Caco-2 (cell line): ENCODE data around the gene NSMF. TPM values are rescaled to one million over a fixed set of nuclear protein-coding genes. Genes with fewer than 3 reads are reported as not detected.

Source experiments
- BruUV-seq: library from RNA; stranded (reverse); fragments of 400-500 nt; replicated peaks from 2 replicates; lab custom pipeline; 2021; lab: Mats Ljungman, UMichigan
- CTCF ChIA-PET: fragments of 300-600 bp; sonication (Branson Sonifier 250); formaldehyde crosslinking; loops from one replicate; lab custom pipeline; 2022; ENCODE audit warnings: antibody characterized with exemption; lab: Charles Lee
- POLR2A ChIA-PET: fragments of 300-600 bp; sonication (Branson Sonifier 250); formaldehyde crosslinking; loops from one replicate; lab custom pipeline; 2022; ENCODE audit warnings: antibody characterized with exemption; lab: Charles Lee
- DNase-seq, 2 experiments: peaks; one replicate each; pipeline versions ENCODE4 v3.0.0 to v3.0.0-alpha.2; 2020 to 2022
- H3K27me3 ChIP-seq: replicated peaks from 2 replicates; pipeline ENCODE4 v1.6.0; 2011; ENCODE audit warnings: low read length; ENCODE audit not compliant: control insufficient read depth, insufficient read depth
- H3K36me3 ChIP-seq: 2 replicates; pipeline ENCODE4 v1.5.1; 2011; ENCODE audit warnings: low read length; ENCODE audit not compliant: control insufficient read depth, insufficient read depth
- H3K4me1 ChIP-seq: fragments of 250-450 bp; sonication (Bioruptor Pico); 2 replicates; pipeline ENCODE4 v1.5.1; 2020; ENCODE audit warnings: mild to moderate bottlenecking
- H3K4me3 ChIP-seq: 2 replicates; pipeline ENCODE4 v1.5.1; 2011; ENCODE audit warnings: low read depth, mild to moderate bottlenecking, control low read depth, low read length
- H3K9me3 ChIP-seq: fragments of 250-450 bp; sonication (Bioruptor Pico); 2 replicates; pipeline ENCODE4 v1.5.1; 2020; ENCODE audit warnings: mild to moderate bottlenecking, moderate library complexity
- H3K27ac Mint-ChIP-seq: one replicate; pipeline ENCODE4 v1.8.0; 2022; ENCODE audit warnings: mixed read lengths; ENCODE audit not compliant: unreplicated experiment
- H3K27me3 Mint-ChIP-seq: one replicate; pipeline ENCODE4 v1.8.0; 2022; ENCODE audit warnings: mixed read lengths; ENCODE audit not compliant: insufficient read depth, unreplicated experiment
- H3K36me3 Mint-ChIP-seq: one replicate; pipeline ENCODE4 v1.8.0; 2022; ENCODE audit warnings: mild to moderate bottlenecking, mixed read lengths; ENCODE audit not compliant: insufficient read depth, unreplicated experiment
- H3K4me1 Mint-ChIP-seq: one replicate; pipeline ENCODE4 v1.8.0; 2022; ENCODE audit warnings: low read depth, mixed read lengths; ENCODE audit not compliant: unreplicated experiment
- H3K4me3 Mint-ChIP-seq: one replicate; pipeline ENCODE4 v1.8.0; 2022; ENCODE audit warnings: mild to moderate bottlenecking, moderate library complexity, mixed read lengths; ENCODE audit not compliant: unreplicated experiment
- H3K9me3 Mint-ChIP-seq: one replicate; pipeline ENCODE4 v1.8.0; 2022; ENCODE audit warnings: mixed read lengths; ENCODE audit not compliant: unreplicated experiment
- intact Hi-C: fragments of 100-400 bp; cut with micrococcal nuclease; formaldehyde crosslinking; loops from one replicate; pipeline ENCODE4 v1.10.0; 2022; ENCODE audit not compliant: unreplicated experiment
- total RNA-seq: library from RNA; stranded (reverse); gene quantifications from 2 replicates; pipeline ENCODE4 v1.2.3, GENCODE V29; 2022
- TF ChIP-seq, protein P1 (sequence below), 2 experiments: fragments of 200-600 bp in 1 of 2; IDR thresholded peaks; 1 replicate in 1 of 2; 2 replicates in 1 of 2; pipeline versions ENCODE4 v1.5.1 to v1.8.0; 2011 to 2022; ENCODE audit warnings: antibody characterized with exemption in 1 of 2, control low read depth in 1 of 2, inconsistent platforms in 1 of 2, low read depth in 1 of 2, low read length in 1 of 2, mild to moderate bottlenecking in 1 of 2, moderate library complexity in 1 of 2; ENCODE audit not compliant: insufficient read depth in 1 of 2, severe bottlenecking in 1 of 2, unreplicated experiment in 1 of 2

Gene NSMF
- total RNA-seq, 1 experiment from 2014 or later: 67.6 TPM

DNA sequence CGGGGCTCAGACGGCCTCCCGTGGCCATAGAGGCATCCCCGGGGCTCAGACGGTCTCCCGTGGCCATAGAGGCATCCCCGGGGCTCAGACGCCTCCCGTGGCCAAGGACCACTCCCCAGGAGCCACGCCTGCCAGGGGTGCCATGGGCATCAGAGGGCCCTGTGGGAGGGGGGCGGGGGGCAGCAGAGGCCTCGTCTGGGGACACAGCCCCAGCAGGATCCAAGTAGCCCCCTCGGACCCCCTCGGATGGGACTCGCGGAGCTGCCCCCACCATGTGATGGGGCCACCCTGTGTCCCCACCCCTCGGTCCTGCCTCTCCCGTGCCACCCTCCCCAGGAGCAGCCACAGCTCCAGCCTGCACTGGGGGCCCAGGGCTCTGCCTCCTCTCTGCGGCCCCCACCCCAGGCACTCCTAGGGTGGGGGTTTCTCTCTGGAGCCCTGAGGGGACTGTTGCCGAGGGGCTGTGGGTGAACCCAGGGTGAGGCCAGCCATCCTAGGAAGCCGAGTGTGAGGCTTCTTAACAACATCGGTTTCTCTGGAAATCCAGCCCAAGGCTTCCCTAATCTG is 20.5 kb downstream of the NSMF start:
- POLR2A ChIA-PET: no interaction called here
- no peaks in the 10 kb centered on the region for H3K9me3 Mint-ChIP-seq

DNA sequence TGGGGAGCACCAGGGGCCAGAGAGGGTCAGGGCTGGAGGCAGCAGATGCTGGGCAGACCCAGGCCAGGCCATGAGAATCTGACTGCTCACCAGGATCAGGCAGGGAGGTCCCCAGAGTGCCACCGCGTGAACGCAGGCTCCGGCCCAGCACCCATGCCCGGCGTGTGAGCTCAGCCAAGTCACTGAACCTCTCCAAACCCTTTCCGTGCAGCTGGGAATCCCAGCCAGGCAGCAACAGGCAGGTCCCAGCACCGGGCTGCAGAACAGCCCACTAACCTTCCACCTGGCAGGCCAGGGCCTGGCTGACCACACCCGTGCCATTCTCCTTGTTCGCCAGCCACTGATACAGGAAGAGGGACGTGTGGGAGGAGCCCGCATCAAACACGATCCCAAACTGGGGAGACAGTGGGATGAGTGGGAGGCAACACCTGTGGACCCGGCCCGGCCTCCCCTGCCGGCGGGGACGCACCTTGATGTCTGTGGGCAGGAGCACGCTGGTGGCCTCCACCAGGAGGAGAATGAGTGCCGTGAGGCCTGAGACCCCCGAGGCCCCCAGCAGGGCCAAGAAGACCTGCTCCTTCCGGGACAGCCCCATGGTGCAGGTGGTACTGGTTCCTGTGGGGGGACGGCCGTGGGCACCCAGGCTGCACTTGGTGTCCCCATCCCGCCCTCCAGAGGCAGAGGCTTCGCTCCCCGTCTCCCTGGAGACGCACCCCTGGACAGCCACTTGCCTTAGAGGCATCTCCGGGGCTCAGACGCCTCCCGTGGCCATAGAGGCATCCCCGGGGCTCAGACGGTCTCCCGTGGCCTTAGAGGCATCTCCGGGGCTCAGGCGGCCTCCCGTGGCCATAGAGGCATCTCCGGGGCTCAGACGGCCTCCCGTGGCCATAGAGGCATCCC is 21.2 kb downstream of the NSMF start:
- Mint-ChIP-seq H3K9me3 (no peaks in the 10 kb centered on the region), H3K4me1 (no peaks in the 10 kb centered on the region), H3K27ac (no peak overlapping the region), H3K4me3 (no peak overlapping the region), H3K27me3 (no peaks in the 10 kb centered on the region), H3K36me3 (peaks cover 30% of the 10 kb centered on the region)
- TF ChIP-seq, protein P1, sequence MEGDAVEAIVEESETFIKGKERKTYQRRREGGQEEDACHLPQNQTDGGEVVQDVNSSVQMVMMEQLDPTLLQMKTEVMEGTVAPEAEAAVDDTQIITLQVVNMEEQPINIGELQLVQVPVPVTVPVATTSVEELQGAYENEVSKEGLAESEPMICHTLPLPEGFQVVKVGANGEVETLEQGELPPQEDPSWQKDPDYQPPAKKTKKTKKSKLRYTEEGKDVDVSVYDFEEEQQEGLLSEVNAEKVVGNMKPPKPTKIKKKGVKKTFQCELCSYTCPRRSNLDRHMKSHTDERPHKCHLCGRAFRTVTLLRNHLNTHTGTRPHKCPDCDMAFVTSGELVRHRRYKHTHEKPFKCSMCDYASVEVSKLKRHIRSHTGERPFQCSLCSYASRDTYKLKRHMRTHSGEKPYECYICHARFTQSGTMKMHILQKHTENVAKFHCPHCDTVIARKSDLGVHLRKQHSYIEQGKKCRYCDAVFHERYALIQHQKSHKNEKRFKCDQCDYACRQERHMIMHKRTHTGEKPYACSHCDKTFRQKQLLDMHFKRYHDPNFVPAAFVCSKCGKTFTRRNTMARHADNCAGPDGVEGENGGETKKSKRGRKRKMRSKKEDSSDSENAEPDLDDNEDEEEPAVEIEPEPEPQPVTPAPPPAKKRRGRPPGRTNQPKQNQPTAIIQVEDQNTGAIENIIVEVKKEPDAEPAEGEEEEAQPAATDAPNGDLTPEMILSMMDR (IDR thresholded peaks at IDR 0.05; ENCODE audit: insufficient read depth in 1 of 2, low read depth in 1 of 2, low read length in 1 of 2, severe bottlenecking in 1 of 2, unreplicated experiment in 1 of 2): no peak
- Histone ChIP-seq H3K4me1 (peaks cover 14% of the 10 kb centered on the region), H3K27me3 (no peaks in the 10 kb centered on the region), H3K9me3 (no peaks in the 10 kb centered on the region), H3K4me3 (no peak overlapping the region), H3K36me3 (no peaks in the 10 kb centered on the region)
- no peak for DNase-seq
- intact Hi-C loops: no loop called here
- ChIA-PET CTCF (no interaction called here), POLR2A (interaction anchor here (1.8 kb wide), 1 partner anchor 15 kb away, joined by 8 read pairs; the partner anchor contains the start of genes EXD3 and NOXA1)
- no TSS peak for BruUV-seq

More for the DNA sequence above, 20.5 kb downstream of the NSMF start:
- Mint-ChIP-seq H3K27me3 (no peaks in the 10 kb centered on the region), H3K4me1 (no peaks in the 10 kb centered on the region), H3K27ac (no peak overlapping the region), H3K4me3 (no peak overlapping the region), H3K36me3 (peaks cover 30% of the 10 kb centered on the region)
- TF ChIP-seq, protein P1 (IDR thresholded peaks at IDR 0.05; ENCODE audit: insufficient read depth in 1 of 2, low read depth in 1 of 2, low read length in 1 of 2, severe bottlenecking in 1 of 2, unreplicated experiment in 1 of 2): no peak
- BruUV-seq: no TSS peak
- no peaks in the 10 kb centered on the region for H3K27me3 ChIP-seq
- CTCF ChIA-PET: no interaction called here
- H3K4me1 ChIP-seq: peaks cover 14% of the 10 kb centered on the region
- H3K9me3 ChIP-seq: no peaks in the 10 kb centered on the region
- no peak overlapping the region for H3K4me3 ChIP-seq
- intact Hi-C loops: no loop called here
- no peak for DNase-seq
- no peaks in the 10 kb centered on the region for H3K36me3 ChIP-seq

DNA sequence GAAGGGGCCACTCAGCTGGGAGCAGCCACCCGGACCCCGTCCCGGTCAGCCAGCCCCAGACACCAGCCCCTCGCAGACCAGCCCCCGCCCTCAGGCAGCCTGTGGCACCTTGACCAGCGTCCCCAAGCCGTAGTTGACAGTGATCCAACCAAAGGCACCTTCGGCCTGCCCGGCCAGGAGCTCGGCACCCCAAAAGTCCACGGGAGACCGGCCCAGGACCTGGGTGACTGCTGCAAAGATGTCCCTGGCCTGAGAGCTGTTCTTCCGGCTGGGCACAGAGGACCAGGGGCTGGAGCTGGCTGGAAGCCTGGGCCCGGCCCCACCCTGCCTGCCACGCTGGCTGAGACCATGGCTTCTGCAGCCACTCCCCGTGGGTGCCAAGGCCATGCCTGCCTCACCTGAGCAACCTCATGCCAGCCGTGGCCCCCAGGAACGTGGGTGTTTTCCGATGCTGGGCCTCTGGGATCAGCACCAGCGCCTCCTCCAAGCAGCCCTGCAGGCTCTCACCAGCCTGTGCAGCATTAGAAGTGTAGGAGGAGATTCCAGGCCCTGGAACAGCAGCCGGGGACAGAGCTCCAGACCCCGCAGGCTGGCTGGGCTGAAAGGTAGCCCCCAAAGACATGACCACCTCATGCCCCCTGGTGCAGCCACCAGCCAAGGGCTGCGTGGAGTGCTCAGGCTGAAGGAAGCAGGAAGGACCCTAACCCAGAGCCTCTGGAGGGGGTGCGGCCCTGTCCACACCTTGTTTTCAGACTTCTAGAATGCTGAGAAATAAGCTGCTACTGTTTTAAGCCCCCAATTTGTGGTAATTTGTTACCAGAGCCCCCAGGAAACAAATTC is 22.2 kb downstream of the NSMF start:
- no TSS peak for BruUV-seq
- H3K4me1 Mint-ChIP-seq: no peaks in the 10 kb centered on the region

More for the DNA sequence above, 22.2 kb downstream of the NSMF start:
- H3K36me3 Mint-ChIP-seq: peaks cover 30% of the 10 kb centered on the region
- H3K4me1 ChIP-seq: peaks cover 11% of the 10 kb centered on the region
- no peak overlapping the region for H3K4me3 ChIP-seq
- ChIA-PET POLR2A (interaction anchor here (1.8 kb wide), 1 partner anchor 14 kb away, joined by 8 read pairs; the partner anchor contains the start of genes EXD3 and NOXA1), CTCF (interaction anchor here (0.9 kb wide), 1 partner anchor 14 kb away, joined by 3 read pairs; the partner anchor contains the start of genes EXD3 and NOXA1)
- H3K9me3 Mint-ChIP-seq: no peaks in the 10 kb centered on the region
- no peak for DNase-seq
- TF ChIP-seq, protein P1 (IDR thresholded peaks at IDR 0.05; ENCODE audit: insufficient read depth in 1 of 2, low read depth in 1 of 2, low read length in 1 of 2, severe bottlenecking in 1 of 2, unreplicated experiment in 1 of 2): no peak
- H3K36me3 ChIP-seq: no peaks in the 10 kb centered on the region
- intact Hi-C loops: no loop called here
- H3K27me3 ChIP-seq: no peaks in the 10 kb centered on the region
- H3K27ac Mint-ChIP-seq: no peak overlapping the region
- H3K9me3 ChIP-seq: no peaks in the 10 kb centered on the region
- no peak overlapping the region for H3K4me3 Mint-ChIP-seq
- no peaks in the 10 kb centered on the region for H3K27me3 Mint-ChIP-seq
